ENCODE results near the gene MMEL1. TPM values are rescaled to one million over a fixed set of nuclear protein-coding genes. Genes with fewer than 3 reads are reported as not detected.
"Not testable (repeated sequence)": the region's sequence is repeated elsewhere in the genome, so short reads cannot be mapped to it uniquely, and the experiment has no call there.

MMEL1 gene
- total and polyA plus RNA-seq, 2 experiments from 2014 or later: 0.57 to 0.90 TPM

DNA sequence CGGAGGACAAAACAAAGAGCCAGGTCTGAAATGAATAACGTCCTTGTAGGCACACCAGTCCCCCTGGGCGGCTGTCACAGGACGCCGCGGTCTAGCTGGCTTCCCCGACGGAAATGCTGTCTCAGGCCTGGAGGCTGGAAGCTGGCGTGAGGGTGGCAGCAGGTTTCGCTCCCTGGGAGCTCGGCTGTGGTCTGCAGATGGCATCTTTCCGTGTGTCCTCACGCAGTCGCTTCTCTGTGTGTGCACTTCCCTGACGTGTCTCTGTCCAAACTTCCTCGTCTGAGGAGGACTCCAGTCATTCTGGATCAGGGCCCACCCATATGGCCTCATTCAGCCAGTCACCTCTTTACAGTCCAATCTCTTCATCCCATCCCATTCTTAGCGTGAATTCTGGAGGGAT, 62.5 kb downstream of the MMEL1 start:
- Histone ChIP-seq H3K27ac (ENCODE audit: low read depth) (no peak overlapping the region), H4K20me1 (replicated peaks; ENCODE audit: insufficient read depth) (no peaks in the 10 kb centered on the region), H3K79me2 (replicated peaks; ENCODE audit: insufficient read depth) (no peaks in the 10 kb centered on the region), H3K9me2 (ENCODE audit: insufficient read depth) (0 out of 2 replicates have a peak, but pooled peaks cover 5% of the 10 kb centered on the region), H3K4me1 (ENCODE audit: insufficient read depth) (no peaks in the 10 kb centered on the region), H3K36me3 (ENCODE audit: insufficient read depth) (no peaks in the 10 kb centered on the region), H2AFZ (no peak overlapping the region), H3F3A (replicated peaks; ENCODE audit: low read depth) (no peaks in the 10 kb centered on the region), H3K4me2 (no peak overlapping the region), H3K27me3 (ENCODE audit: insufficient read depth) (no peaks in the 10 kb centered on the region), H3K4me3 (no peak overlapping the region)
- no peak for ATAC-seq
- Mint-ChIP-seq H3K9me3 (peaks cover 13% of the 10 kb centered on the region), H3K27me3 (ENCODE audit: insufficient read depth, low read depth, poor library complexity) (peaks cover 11% of the 10 kb centered on the region), H3K36me3 (ENCODE audit: low read depth) (no peaks in the 10 kb centered on the region), H3K4me1 (no peaks in the 10 kb centered on the region), H3K4me3 (no peak overlapping the region), H3K27ac (no peak overlapping the region)
- no peak for DNase-seq (ENCODE audit: low spot score)
- TF ChIP-seq, protein P1, sequence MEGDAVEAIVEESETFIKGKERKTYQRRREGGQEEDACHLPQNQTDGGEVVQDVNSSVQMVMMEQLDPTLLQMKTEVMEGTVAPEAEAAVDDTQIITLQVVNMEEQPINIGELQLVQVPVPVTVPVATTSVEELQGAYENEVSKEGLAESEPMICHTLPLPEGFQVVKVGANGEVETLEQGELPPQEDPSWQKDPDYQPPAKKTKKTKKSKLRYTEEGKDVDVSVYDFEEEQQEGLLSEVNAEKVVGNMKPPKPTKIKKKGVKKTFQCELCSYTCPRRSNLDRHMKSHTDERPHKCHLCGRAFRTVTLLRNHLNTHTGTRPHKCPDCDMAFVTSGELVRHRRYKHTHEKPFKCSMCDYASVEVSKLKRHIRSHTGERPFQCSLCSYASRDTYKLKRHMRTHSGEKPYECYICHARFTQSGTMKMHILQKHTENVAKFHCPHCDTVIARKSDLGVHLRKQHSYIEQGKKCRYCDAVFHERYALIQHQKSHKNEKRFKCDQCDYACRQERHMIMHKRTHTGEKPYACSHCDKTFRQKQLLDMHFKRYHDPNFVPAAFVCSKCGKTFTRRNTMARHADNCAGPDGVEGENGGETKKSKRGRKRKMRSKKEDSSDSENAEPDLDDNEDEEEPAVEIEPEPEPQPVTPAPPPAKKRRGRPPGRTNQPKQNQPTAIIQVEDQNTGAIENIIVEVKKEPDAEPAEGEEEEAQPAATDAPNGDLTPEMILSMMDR (conservative IDR thresholded peaks at IDR 0.05; ENCODE audit: low read depth in 2 of 2): no peak
- TF ChIP-seq, protein P2, sequence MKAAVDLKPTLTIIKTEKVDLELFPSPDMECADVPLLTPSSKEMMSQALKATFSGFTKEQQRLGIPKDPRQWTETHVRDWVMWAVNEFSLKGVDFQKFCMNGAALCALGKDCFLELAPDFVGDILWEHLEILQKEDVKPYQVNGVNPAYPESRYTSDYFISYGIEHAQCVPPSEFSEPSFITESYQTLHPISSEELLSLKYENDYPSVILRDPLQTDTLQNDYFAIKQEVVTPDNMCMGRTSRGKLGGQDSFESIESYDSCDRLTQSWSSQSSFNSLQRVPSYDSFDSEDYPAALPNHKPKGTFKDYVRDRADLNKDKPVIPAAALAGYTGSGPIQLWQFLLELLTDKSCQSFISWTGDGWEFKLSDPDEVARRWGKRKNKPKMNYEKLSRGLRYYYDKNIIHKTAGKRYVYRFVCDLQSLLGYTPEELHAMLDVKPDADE (IDR thresholded peaks at IDR 0.05): no peak
- TF ChIP-seq STAT1 (IDR thresholded peaks at IDR 0.05; ENCODE audit: unreplicated experiment): no peak
- TF ChIP-seq EZH2 (IDR thresholded peaks at IDR 0.05; ENCODE audit: low read depth, unreplicated experiment): no peak
- TF ChIP-seq, protein P3, sequence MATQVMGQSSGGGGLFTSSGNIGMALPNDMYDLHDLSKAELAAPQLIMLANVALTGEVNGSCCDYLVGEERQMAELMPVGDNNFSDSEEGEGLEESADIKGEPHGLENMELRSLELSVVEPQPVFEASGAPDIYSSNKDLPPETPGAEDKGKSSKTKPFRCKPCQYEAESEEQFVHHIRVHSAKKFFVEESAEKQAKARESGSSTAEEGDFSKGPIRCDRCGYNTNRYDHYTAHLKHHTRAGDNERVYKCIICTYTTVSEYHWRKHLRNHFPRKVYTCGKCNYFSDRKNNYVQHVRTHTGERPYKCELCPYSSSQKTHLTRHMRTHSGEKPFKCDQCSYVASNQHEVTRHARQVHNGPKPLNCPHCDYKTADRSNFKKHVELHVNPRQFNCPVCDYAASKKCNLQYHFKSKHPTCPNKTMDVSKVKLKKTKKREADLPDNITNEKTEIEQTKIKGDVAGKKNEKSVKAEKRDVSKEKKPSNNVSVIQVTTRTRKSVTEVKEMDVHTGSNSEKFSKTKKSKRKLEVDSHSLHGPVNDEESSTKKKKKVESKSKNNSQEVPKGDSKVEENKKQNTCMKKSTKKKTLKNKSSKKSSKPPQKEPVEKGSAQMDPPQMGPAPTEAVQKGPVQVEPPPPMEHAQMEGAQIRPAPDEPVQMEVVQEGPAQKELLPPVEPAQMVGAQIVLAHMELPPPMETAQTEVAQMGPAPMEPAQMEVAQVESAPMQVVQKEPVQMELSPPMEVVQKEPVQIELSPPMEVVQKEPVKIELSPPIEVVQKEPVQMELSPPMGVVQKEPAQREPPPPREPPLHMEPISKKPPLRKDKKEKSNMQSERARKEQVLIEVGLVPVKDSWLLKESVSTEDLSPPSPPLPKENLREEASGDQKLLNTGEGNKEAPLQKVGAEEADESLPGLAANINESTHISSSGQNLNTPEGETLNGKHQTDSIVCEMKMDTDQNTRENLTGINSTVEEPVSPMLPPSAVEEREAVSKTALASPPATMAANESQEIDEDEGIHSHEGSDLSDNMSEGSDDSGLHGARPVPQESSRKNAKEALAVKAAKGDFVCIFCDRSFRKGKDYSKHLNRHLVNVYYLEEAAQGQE (IDR thresholded peaks at IDR 0.05; ENCODE audit: unreplicated experiment): no peak
- no peak for TF ChIP-seq ZNF114 (CRISPR knock-in tag; IDR thresholded peaks at IDR 0.05)

DNA sequence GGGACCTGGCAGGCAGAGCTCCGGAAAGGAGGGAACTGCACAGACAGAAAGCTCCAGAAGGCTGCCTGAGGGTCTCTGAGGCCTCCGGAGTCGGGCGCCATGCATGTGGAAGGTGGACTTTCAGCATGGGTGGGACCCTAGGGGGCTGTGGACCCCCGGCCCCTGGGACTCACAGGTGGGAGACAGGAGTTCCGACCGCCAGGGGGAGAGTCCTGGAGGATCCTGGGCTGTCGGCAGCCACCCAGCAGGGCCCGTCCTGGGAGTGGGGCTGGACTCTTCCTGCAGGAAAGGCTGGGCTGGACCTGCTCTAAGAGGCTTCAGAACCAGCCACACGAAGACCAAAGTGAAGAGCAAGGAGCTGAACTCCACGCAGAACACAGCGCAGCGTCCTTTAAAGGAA, 63.1 kb downstream of the MMEL1 start:
- H3K27ac ChIP-seq (ENCODE audit: low read depth); H3K9me2 ChIP-seq (ENCODE audit: insufficient read depth); H3F3A ChIP-seq (replicated peaks; ENCODE audit: low read depth); H3K4me1 ChIP-seq (ENCODE audit: insufficient read depth); H2AFZ ChIP-seq; ATAC-seq; H3K27ac Mint-ChIP-seq; H3K27me3 ChIP-seq (ENCODE audit: insufficient read depth); H3K79me2 ChIP-seq (replicated peaks; ENCODE audit: insufficient read depth); H3K4me3 ChIP-seq; H3K36me3 Mint-ChIP-seq (ENCODE audit: low read depth); H3K4me2 ChIP-seq; H3K36me3 ChIP-seq (ENCODE audit: insufficient read depth); DNase-seq (ENCODE audit: low spot score); H4K20me1 ChIP-seq (replicated peaks; ENCODE audit: insufficient read depth); H3K4me3 Mint-ChIP-seq; H3K4me1 Mint-ChIP-seq: not testable (repeated sequence)
- H3K9me3 Mint-ChIP-seq: peaks cover 13% of the 10 kb centered on the region
- peaks cover 11% of the 10 kb centered on the region for H3K27me3 Mint-ChIP-seq (ENCODE audit: insufficient read depth, low read depth, poor library complexity)

Data from GM23338 (cell line).